ENCODE data around the gene GCN1. TPM values are rescaled to one million over a fixed set of nuclear protein-coding genes. Genes with fewer than 3 reads are reported as not detected.

The GCN1 gene
- total RNA-seq, 1 experiment from 2014 or later: 107 TPM

- no peak for DNase-seq (ENCODE audit: low read depth)
Measured at GRCh38 chr12:120095331-120095730, 99.2 kb downstream of the GCN1 start.

DNA sequence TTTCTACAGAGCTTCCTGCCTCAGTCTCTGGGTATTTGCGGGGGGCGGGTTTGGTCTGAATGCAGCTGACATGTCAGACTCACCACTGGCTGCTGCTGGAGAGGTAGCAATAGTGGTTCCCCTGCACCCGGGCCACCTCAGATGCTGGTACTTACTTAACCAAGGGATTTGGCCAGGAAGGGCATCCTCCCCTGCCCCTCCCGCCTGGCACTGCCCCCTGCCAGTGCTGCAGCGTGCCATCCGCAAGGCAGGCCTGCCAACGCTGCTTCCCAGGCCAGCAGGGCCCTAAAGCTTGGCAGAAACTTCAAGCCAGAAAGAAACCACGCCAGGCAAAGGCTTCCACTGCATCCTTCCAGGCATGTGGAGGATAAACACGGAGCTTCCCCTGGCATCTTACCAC is 100.0 kb downstream of the GCN1 start:
- no peak for DNase-seq (ENCODE audit: low read depth)

DNA sequence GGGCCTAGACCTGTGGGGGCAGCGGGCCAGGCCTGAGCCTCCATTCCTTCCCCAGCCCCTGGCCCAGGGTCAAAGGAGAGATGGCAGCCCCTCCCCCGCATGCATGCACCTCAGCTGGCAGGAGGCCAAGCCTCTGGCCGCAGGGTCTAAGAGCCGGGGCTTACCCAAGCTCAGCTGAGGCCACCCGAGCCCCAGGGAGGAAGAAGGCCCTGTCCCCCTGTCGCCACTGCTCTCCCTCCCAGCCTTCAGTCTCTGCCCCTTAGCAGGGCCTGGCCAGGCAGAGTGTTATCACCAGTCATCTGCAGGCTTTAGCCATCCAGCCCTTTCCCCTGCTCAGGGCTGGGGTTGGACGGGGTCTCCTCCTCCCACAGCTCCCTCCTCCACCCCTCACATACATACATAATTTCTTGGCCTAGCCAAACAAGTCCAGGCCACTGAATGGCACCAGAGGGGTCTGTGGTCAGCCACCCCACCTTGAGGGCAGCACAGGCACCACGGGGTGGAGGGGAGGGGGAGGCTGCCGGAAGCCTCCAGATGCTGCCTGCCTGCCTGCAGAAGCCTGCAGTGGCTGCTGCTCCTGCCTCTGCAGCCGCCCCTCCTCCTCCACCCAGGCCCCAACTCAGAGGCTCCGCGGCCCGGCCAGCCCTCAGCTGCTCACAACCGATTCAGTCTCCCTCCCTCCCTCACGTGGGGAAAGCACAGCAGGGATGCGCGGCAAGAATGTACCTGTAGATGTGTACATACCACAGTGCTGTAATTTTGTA is 100.7 kb downstream of the GCN1 start:
- no peak for DNase-seq (ENCODE audit: low read depth)

- DNase-seq (ENCODE audit: low read depth): no peak
Measured at GRCh38 chr12:120093336-120093591, 101.3 kb downstream of the GCN1 start.

GRCh38 chr12:120092551-120093335 is 101.8 kb downstream of the GCN1 start:
- no peak for DNase-seq (ENCODE audit: low read depth)

DNA sequence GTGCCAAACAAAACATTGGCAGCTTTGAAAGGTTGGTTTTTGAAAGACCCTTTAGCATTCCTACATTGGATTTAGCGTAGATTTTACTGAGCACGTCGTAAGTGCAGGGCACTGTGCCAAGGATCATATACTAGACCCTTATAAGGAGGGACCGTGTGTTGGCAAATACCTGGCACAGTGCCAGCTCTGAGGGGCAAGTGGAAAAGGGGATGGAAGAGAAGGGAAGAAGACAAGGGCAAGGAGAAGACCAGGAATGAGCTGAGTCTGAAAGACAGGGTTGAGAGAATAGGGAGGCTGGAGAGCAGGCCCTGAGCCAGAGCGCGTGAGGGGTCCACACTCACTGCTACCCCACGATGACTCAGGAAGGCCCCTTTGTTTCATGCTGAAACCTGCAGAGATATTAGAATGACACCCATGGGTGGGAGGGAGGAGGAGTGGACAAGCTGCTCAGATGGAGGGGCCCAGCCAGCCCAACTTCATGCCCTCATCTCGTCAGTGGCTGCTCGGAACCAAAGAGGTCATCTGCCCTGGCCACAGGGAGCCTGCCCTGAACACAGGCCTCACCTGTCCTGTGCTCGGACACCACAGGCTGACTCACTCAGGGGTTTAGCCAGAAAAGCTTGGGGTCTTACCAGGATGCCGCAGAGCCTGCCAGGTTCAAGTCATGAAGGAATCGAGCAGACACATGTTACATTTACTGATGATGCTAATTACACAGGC is 103.0 kb downstream of the GCN1 start:
- DNase-seq (ENCODE audit: low read depth): no peak

GRCh38 chr12:120090626-120091295 is 103.8 kb downstream of the GCN1 start:
- no peak for DNase-seq (ENCODE audit: low read depth)

GRCh38 chr12:120090206-120090605 is 104.3 kb downstream of the GCN1 start:
- no peak for DNase-seq (ENCODE audit: low read depth)

GRCh38 chr12:120089796-120090195 is 104.7 kb downstream of the GCN1 start:
- DNase-seq (ENCODE audit: low read depth): no peak

DNA sequence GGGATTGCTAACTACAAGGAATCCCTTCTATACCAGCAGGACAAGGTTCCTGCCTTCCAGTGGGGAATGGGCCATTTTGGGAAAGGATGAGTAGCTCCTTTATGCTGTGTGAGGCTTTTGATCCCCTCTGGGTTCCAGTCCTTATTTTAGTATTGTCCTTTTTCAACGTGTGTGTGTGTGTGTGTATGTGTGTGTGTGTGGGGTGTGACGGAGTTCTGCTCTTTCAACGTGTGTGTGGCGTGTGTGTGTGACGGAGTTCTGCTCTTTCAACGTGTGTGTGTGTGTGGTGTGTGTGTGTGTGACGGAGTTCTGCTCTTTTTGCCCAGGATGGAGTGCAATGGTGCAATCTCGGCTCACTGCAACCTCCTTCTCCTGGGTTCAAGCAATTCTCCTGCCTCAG is 105.4 kb downstream of the GCN1 start:
- no peak for DNase-seq (ENCODE audit: low read depth)

DNA sequence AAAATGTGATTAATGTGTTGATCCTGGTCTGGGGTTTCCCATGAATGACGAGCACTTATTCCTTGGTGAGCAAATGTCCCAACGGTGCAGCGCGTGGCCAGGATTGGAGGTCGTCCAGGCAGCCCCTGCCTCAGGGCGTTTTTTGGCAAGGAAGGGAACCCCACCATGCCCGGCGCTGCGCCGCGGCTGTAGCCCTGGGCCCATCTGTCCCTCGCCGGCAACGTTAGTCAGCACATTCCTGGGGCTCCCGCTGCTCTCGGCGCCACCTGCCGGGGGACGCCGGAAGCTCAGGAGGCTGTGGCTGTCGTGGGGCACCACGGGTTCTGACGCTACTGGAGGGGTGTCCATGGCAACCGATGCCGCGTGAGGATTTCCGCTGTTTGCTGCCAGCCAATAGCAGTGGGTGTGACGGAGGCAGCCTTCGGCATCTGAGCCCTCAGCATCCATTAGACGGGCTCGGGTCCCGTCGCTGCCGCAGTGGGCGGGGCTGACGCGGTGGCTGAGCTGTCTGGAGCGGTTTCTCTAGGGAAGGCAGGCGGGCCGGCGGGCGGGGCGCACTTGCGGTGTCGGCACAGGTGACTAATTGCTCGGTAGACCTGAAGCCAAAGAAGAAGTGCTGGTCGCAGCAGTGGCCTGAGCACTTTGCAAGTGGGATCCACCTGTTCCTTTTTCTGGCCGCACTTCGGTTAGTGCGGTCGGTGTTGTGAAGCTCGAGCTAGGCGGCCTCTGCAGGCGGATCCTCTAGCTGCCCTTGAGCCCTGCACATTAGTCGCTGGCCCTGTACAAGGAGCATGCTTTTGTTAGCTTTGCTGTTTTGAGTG is 107.5 kb downstream of the GCN1 start:
- DNase-seq (ENCODE audit: low read depth): peak; percentile 99

DNA sequence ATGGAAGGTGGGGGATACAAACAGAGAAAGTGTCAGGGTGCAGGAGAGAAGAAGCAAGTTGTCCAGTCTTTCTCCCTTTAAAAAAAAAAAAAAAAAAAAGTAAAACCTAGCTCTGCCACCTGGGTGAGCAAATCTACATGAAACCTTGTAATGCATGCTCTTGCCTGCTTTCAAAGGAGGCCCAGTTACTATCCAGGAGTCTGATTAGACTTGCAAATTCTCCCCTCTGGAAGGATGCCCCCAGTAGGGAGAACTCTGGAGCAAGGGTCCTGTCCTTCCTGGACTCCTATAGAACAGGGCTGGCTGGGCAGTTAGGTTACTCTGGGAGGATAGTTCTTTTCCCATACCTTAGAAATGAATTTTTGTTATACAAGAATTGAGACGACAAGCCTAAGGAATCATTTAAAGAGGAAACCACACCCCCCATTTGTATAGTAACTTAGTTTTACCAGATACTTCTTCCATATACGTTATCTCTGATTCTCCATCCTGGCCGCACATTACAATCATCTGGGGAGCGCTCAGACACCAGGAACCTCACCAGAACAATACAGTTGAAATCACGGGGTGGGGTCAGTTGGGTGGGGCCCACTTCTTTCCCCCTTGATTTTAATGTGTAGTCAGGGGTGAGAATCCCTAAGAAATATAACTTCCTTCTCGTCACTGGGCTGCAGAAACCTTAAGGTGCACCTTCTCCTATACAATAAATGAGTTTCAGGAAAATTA is 108.4 kb downstream of the GCN1 start:
- no peak for DNase-seq (ENCODE audit: low read depth)

- no peak for DNase-seq (ENCODE audit: low read depth)
Measured at GRCh38 chr12:120081641-120082040, 112.9 kb downstream of the GCN1 start.

GRCh38 chr12:120079411-120080400 is 114.8 kb downstream of the GCN1 start:
- no peak for DNase-seq (ENCODE audit: low read depth)

DNA sequence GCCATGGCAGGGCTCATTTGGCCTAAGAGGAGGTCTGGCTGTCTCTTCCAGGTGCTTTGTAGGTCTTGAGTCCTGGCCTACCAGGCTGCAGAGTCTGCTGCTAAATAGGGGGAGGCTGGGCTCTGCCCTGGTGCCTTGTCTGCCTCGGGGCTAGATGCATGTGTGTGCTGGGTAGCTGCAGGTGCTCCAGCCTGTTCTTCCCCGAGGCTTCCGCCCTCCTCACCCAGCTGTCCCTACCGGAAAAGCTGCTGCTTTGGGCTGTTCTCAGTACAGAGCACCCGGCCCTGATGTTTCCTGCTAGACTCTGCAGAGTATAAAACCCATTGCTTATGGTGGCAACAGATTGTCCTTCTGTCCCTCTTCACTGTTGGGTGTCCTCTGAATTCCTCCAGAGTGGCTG is 115.6 kb downstream of the GCN1 start:
- no peak for DNase-seq (ENCODE audit: low read depth)

DNA sequence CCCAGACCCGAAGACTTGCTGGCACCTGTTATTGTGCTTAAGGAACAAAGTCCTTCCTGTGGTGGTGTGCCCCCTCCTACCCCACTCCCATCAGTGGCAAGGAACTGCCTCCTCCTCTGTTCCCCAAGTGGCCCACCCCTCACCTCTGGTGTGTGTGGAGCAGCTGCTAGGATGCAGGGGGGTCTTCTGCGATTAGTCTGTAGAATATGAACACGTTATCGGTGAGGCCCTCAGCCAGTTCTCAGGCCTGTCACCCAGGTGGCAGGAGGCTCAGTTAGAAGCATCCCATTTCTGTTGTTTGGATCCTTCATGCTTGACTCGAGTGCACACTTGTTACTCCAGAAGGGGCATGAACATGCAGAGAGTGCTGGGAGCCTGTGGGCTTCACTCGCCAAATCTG is 117.3 kb downstream of the GCN1 start:
- DNase-seq (ENCODE audit: low read depth): no peak

All from HT1080 (cell line).